Breast epithelium (tissue), 3 donors: ENCODE measurements around the gene CXXC5.
"Not testable (repeated sequence)": the region's sequence is repeated elsewhere in the genome, so short reads cannot be mapped to it uniquely, and the experiment has no call there.

Experiments used
- CTCF ChIP-seq, 3 donors: fragments of 450-650 bp; IDR thresholded peaks; one replicate each; pipeline ENCODE4 v1.5.1; 2016 to 2017; ENCODE audit warnings: antibody characterized with exemption in 3 of 3, mild to moderate bottlenecking in 3 of 3, moderate library complexity in 3 of 3
- POLR2A ChIP-seq: fragments of 450-650 bp; IDR thresholded peaks from one replicate; pipeline ENCODE4 v1.6.1; 2016; ENCODE audit warnings: antibody characterized with exemption, mild to moderate bottlenecking, moderate library complexity
- POLR2AphosphoS5 ChIP-seq, 3 donors: sonication (generic); formaldehyde crosslinking; IDR thresholded peaks; one replicate each; pipeline ENCODE4 v1.6.1; 2017; ENCODE audit warnings: antibody characterized with exemption in 3 of 3

GRCh38 chr5:139598601-139598965, 49.6 kb upstream of the CXXC5 start:
- not testable (repeated sequence) for TF ChIP-seq POLR2A; CTCF (IDR thresholded peaks at IDR 0.05); POLR2AphosphoS5 (IDR thresholded peaks at IDR 0.05)
